H1 (cell line): ENCODE results near the gene ANO2. TPM values are rescaled to one million over a fixed set of nuclear protein-coding genes. Genes with fewer than 3 reads are reported as not detected.

Experiments
- CTCF ChIA-PET: fragments of 300-600 bp; sonication (Branson Sonifier 250); formaldehyde crosslinking; loops from one replicate; lab custom pipeline; 2021; ENCODE audit not compliant: partially characterized antibody; lab: Charles Lee
- POLR2A ChIA-PET: fragments of 300-600 bp; sonication (Branson Sonifier 250); formaldehyde crosslinking; loops from one replicate; lab custom pipeline; 2021; ENCODE audit warnings: inconsistent platforms; ENCODE audit not compliant: partially characterized antibody; lab: Charles Lee
- DNase-seq, 2 experiments: peaks; one replicate each; pipeline versions ENCODE4 v3.0.0 to v3.0.0-alpha.2; 2010 to 2022; ENCODE audit warnings: low spot score in 2 of 2, low read depth in 1 of 2, mixed read lengths in 1 of 2
- FAIRE-seq: peaks from 2 replicates; lab custom pipeline; 2011; peaks lifted over from hg19 to GRCh38; lab: Jason Lieb, UNC
- H2AFZ ChIP-seq: 2 replicates; pipeline ENCODE4 v1.8.1; 2012; ENCODE audit warnings: low read length, inconsistent platforms
- H2AK5ac ChIP-seq: 2 replicates; pipeline ENCODE4 v1.6.1; 2013; ENCODE audit warnings: low read depth, low read length
- H2BK120ac ChIP-seq: replicated peaks from 2 replicates; pipeline ENCODE3; 2013; ENCODE audit warnings: low read depth, low read length, inconsistent platforms
- H2BK12ac ChIP-seq: 2 replicates; pipeline ENCODE4 v1.6.1; 2013; ENCODE audit warnings: low read depth, low read length
- H2BK15ac ChIP-seq: 2 replicates; pipeline ENCODE4 v1.6.1; 2013; ENCODE audit warnings: low read length
- H2BK20ac ChIP-seq: 2 replicates; pipeline ENCODE4 v1.6.1; 2013; ENCODE audit warnings: low read length
- H2BK5ac ChIP-seq: 2 replicates; pipeline ENCODE4 v1.6.1; 2013; ENCODE audit warnings: low read depth, low read length
- H3K14ac ChIP-seq: 2 replicates; pipeline ENCODE4 v1.6.1; 2013; ENCODE audit warnings: inconsistent platforms; ENCODE audit not compliant: insufficient read length
- H3K18ac ChIP-seq: 2 replicates; pipeline ENCODE4 v1.6.1; 2013; ENCODE audit warnings: low read length; ENCODE audit errors: extremely low read depth
- H3K23ac ChIP-seq: 2 replicates; pipeline ENCODE4 v1.6.1; 2013; ENCODE audit warnings: inconsistent platforms; ENCODE audit not compliant: insufficient read length
- H3K23me2 ChIP-seq: 2 replicates; pipeline ENCODE4 v1.6.1; 2013; ENCODE audit warnings: low read depth, low read length
- H3K27ac ChIP-seq: 2 replicates; pipeline ENCODE4 v1.6.1; 2011; ENCODE audit warnings: low read depth, low read length, inconsistent platforms
- H3K27me3 ChIP-seq, 4 experiments: replicated peaks in 1 of 4; 1 replicate in 1 of 4; 2 replicates in 3 of 4; pipeline versions ENCODE4 v1.6.1 to v1.8.1; 2011 to 2013; ENCODE audit warnings: low read length in 3 of 4, mild to moderate bottlenecking in 3 of 4, inconsistent platforms in 2 of 4, mixed read lengths in 2 of 4, moderate library complexity in 1 of 4; ENCODE audit not compliant: control insufficient read depth in 3 of 4, insufficient read depth in 3 of 4; ENCODE audit errors: extremely low read depth in 1 of 4
- H3K36me3 ChIP-seq, 4 experiments: 2 replicates each; pipeline versions ENCODE4 v1.6.1 to v1.8.1; 2011 to 2013; ENCODE audit warnings: mild to moderate bottlenecking in 4 of 4, low read length in 3 of 4, moderate library complexity in 2 of 4, control low read depth in 1 of 4, inconsistent platforms in 1 of 4; ENCODE audit not compliant: insufficient read depth in 4 of 4, control insufficient read depth in 2 of 4
- H3K4ac ChIP-seq: replicated peaks from 2 replicates; pipeline ENCODE3; 2013; ENCODE audit warnings: low read length, low read depth, mixed read lengths, inconsistent platforms; ENCODE audit not compliant: insufficient read length
- H3K4me1 ChIP-seq, 4 experiments: replicated peaks in 1 of 4; 1 replicate in 1 of 4; 2 replicates in 3 of 4; pipeline versions ENCODE4 v1.6.1 to v1.8.1; 2011 to 2013; ENCODE audit warnings: low read length in 3 of 4, inconsistent platforms in 2 of 4, mixed read lengths in 1 of 4; ENCODE audit not compliant: insufficient read depth in 4 of 4, control insufficient read depth in 3 of 4
- H3K4me2 ChIP-seq, 2 experiments: 2 replicates each; pipeline versions ENCODE4 v1.6.1 to v1.8.1; 2011 to 2013; ENCODE audit warnings: low read depth in 2 of 2, low read length in 2 of 2, control low read depth in 1 of 2, inconsistent platforms in 1 of 2, mild to moderate bottlenecking in 1 of 2; ENCODE audit not compliant: insufficient read depth in 1 of 2
- H3K4me3 ChIP-seq, 4 experiments: fragments of 200-600, 300-600 bp in 1 of 4; sonication (generic), shearing (Covaris generic), sonication (Bioruptor Twin) in 1 of 4; 2 replicates each; pipeline versions ENCODE4 v1.5.1 to v1.8.1; 2011 to 2016; ENCODE audit warnings: low read length in 4 of 4, low read depth in 3 of 4, control low read depth in 2 of 4, inconsistent platforms in 2 of 4, mild to moderate bottlenecking in 2 of 4, mixed read lengths in 1 of 4, moderate library complexity in 1 of 4; ENCODE audit not compliant: insufficient read depth in 2 of 4; ENCODE audit errors: extremely low read depth in 1 of 4
- H3K56ac ChIP-seq: replicated peaks from 2 replicates; pipeline ENCODE3; 2013; ENCODE audit warnings: low read depth, mild to moderate bottlenecking, mixed read lengths, low read length, inconsistent platforms; ENCODE audit not compliant: insufficient read length
- H3K79me1 ChIP-seq: 2 replicates; pipeline ENCODE4 v1.6.1; 2013; ENCODE audit warnings: low read depth, low read length, control low read depth
- H3K79me2 ChIP-seq, 2 experiments: 2 replicates each; pipeline versions ENCODE4 v1.6.1 to v1.8.1; 2012 to 2013; ENCODE audit warnings: low read length in 2 of 2, mild to moderate bottlenecking in 2 of 2, inconsistent platforms in 1 of 2; ENCODE audit not compliant: insufficient read depth in 2 of 2, control insufficient read depth in 1 of 2
- H3K9ac ChIP-seq, 4 experiments: replicated peaks in 1 of 4; 1 replicate in 1 of 4; 2 replicates in 3 of 4; pipeline versions ENCODE4 v1.6.1 to v1.8.1; 2011 to 2013; ENCODE audit warnings: low read depth in 3 of 4, low read length in 3 of 4, control low read depth in 2 of 4, mild to moderate bottlenecking in 2 of 4, moderate library complexity in 2 of 4, inconsistent platforms in 1 of 4; ENCODE audit errors: extremely low read depth in 1 of 4
- H3K9me3 ChIP-seq, 2 experiments: 2 replicates each; pipeline versions ENCODE4 v1.6.1 to v1.8.1; 2012 to 2013; ENCODE audit warnings: mild to moderate bottlenecking in 2 of 2, moderate library complexity in 2 of 2, control low read depth in 1 of 2, inconsistent platforms in 1 of 2, low read depth in 1 of 2, low read length in 1 of 2, mixed read lengths in 1 of 2; ENCODE audit not compliant: insufficient read depth in 2 of 2
- H4K20me1 ChIP-seq, 2 experiments: replicated peaks in 1 of 2; 2 replicates each; pipeline versions ENCODE3 to v1.8.1; 2011 to 2013; ENCODE audit warnings: inconsistent platforms in 2 of 2, low read length in 2 of 2, mild to moderate bottlenecking in 1 of 2; ENCODE audit not compliant: insufficient read depth in 2 of 2, control insufficient read depth in 1 of 2
- H4K5ac ChIP-seq: 2 replicates; pipeline ENCODE4 v1.6.1; 2013; ENCODE audit warnings: low read length, low read depth, mixed read lengths, inconsistent platforms; ENCODE audit not compliant: insufficient read length
- H4K8ac ChIP-seq: 2 replicates; pipeline ENCODE4 v1.8.0; 2013; ENCODE audit warnings: mild to moderate bottlenecking, moderate library complexity, low read length, inconsistent platforms; ENCODE audit not compliant: insufficient read depth; ENCODE audit errors: extremely low read depth
- H4K91ac ChIP-seq: replicated peaks from 2 replicates; pipeline ENCODE3; 2013; ENCODE audit warnings: low read length, mixed read lengths, inconsistent platforms; ENCODE audit not compliant: insufficient read length
- WGBS, 2 experiments: shearing (Covaris generic) in 1 of 2; methylation state at CpG; one replicate each; pipeline versions ENCODE4 v1.1.6 to v1.1.7; 2013 to 2015; ENCODE audit warnings: low lambda C conversion rate in 2 of 2, mixed read lengths in 2 of 2, inconsistent platforms in 1 of 2, low coverage in 1 of 2, missing lambda C conversion rate in 1 of 2; ENCODE audit not compliant: insufficient replicate concordance in 2 of 2, insufficient coverage in 1 of 2, insufficient read length in 1 of 2; ENCODE audit errors: extremely low coverage in 1 of 2, missing lambda C conversion rate in 1 of 2; 5-methylcytosine and 5-hydroxymethylcytosine counted together
- polyA plus RNA-seq, 7 experiments: library from polyadenylated mRNA; depleted of rRNA in 3 of 7; stranded (reverse) in 5 of 7; unstranded in 2 of 7; fragments of >200 nt in 5 of 7; fragments of 200-250 nt in 2 of 7; gene quantifications; 1 replicate in 5 of 7; 2 replicates in 1 of 7; 4 replicates in 1 of 7; pipeline versions ENCODE4 v1.2.1 to v1.2.3, GENCODE V29; 2011 to 2013; ENCODE audit warnings: missing spikeins in 2 of 7, mixed read lengths in 2 of 7
- total RNA-seq: library from RNA; stranded (reverse); fragmentation: NEBNext Ultra II Directional; extraction: Animal tissue kit (Norgen Biotek cat#: 25700); gene quantifications from 2 replicates; pipeline ENCODE4 v1.2.1, GENCODE V29; 2021

Gene ANO2
- total and polyA plus RNA-seq, 2 of the 8 experiments (the other 6 are each of a cell fraction or from before 2014, with no cell fraction given): 1.9 to 5.5 TPM

GRCh38 chr12:5976196-5976595 lies 31.1 kb upstream of the ANO2 start:
- Histone ChIP-seq H4K8ac (no peak overlapping the region), H4K91ac (no peak overlapping the region), H3K18ac (no peak overlapping the region), H3K9me3 (no peaks in the 10 kb centered on the region), H3K4me3 (no peak overlapping the region), H3K9ac (no peak overlapping the region), H3K23me2 (no peaks in the 10 kb centered on the region), H2AFZ (no peak overlapping the region), H3K56ac (peak overlapping the region; percentile 42), H3K14ac (no peak overlapping the region), H2BK5ac (no peak overlapping the region), H3K23ac (no peak overlapping the region), H3K79me2 (no peaks in the 10 kb centered on the region), H3K4me1 (no peaks in the 10 kb centered on the region), H2BK20ac (no peak overlapping the region), H3K79me1 (no peaks in the 10 kb centered on the region), H3K27ac (no peak overlapping the region), H2BK12ac (no peak overlapping the region), H2BK15ac (0 out of 2 replicates have a peak overlapping the region, but pooled peaks have one; percentile 53), H2BK120ac (no peak overlapping the region), H3K27me3 (peaks cover 0 to 2% (median 0%) of the 10 kb centered on the region in 4 experiments; a peak in 1 of 7 replicates), H3K4me2 (no peak overlapping the region), H3K4ac (no peak overlapping the region), H4K5ac (no peak overlapping the region), H2AK5ac (peak overlapping the region; percentile 9; the same call in 1 of the 2 replicates), H3K36me3 (no peaks in the 10 kb centered on the region), H4K20me1 (no peaks in the 10 kb centered on the region)
- FAIRE-seq: no peak
- 89% methylated on average over 9 of the region's 9 CpGs; no CpG with 5 or more reads in 1 of the 2 experiments for WGBS, 2 experiments
- ChIA-PET CTCF (interaction anchor here (0.6 to 4.2 kb wide), 5 partner anchors 10 to 327 kb away, joined by 3 to 28 read pairs (median 3); no protein-coding TSS in a partner anchor), POLR2A (no interaction called here)
- DNase-seq: no peak
